ENCODE data around the gene AP5S1.

The AP5S1 gene, protein sequence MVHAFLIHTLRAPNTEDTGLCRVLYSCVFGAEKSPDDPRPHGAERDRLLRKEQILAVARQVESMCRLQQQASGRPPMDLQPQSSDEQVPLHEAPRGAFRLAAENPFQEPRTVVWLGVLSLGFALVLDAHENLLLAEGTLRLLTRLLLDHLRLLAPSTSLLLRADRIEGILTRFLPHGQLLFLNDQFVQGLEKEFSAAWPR

DNA sequence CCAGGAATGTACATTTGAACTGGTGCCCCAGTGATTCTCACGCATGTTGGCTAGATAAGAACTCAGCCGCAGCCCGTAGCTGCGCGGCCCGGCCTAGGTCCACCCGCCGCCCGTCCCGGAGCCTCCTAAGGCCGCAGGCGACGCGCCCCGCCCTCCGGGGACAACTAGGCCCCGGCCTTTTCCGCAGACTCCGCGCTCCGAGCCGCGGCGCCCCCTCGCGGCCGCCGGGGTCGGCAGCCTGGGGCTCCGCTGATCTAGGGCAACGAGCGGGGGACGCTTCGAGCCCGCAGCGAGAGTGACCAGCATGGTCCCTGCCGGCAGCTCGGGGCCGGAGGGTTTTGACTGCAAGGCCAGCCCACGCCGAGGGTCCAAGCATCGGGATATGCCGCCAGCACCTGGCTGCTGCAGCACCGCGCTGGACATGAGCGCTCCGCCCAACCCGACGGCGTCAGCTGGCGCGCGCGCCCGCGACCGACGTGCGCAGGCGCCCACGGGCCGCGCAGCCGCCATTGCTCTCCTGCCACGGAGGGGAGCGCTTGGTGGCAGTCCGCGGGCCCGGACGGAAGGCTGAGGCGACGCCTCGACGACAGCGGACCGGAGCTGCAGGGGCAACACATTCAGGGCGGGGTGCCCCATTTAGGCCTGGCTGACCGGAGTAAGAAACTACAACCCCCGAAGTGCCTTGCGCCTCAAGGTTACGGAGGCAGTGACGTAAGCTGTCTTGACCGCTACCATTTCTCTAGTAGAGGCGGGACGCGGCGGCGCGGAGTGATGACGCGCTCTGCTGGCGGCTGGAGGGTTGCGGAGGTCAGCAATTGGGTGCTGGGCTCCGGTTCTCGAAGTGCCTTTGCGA, at the start of gene AP5S1:
Gene AP5S1, plus strand, starts transcription at position 500 of the 853 bp plus-strand sequence. CDS start 1,571 bp downstream, outside the sequence.
- Mint-ChIP-seq H3K4me3 (peak within 1 kb of the TSS; percentile 88), H3K36me3 (peaks cover 5% of the 10 kb centered on the region), H3K9me3 (no peaks in the 10 kb centered on the region), H3K27me3 (peaks cover 3% of the 10 kb centered on the region), H3K27ac (peak within 1 kb of the TSS; percentile 95), H3K4me1 (peaks cover 5% of the 10 kb centered on the region)
- peak; percentile 92 to 97 for DNase-seq (ENCODE audit: low spot score in 2 of 2)
- ATAC-seq (ENCODE audit: low read depth), result peak; percentile 82

DNA sequence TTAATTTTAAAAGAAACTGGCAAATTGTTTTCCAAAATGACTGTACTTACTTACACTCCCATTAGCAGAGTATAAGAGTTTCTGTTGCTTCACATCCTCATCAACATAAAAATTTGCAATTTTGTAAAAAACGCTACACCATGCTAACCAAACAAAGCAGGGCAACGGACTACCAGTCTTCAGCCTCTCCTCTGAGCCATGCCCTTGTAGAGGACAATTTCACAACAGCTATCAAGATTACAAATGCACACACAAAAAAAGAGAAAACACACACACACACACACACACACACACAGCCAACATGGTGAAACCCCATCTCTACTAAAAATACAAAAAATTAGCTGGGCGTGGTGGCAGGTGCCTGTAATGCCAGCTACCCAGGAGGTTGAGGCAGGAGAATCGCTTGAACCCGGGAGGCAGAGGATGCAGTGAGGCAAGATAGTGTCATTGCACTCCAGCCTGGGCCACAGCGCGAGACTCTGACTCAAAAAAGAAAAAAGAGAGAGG, 48.7 kb upstream of the AP5S1 start:
- H3K4me1 Mint-ChIP-seq, result peaks cover 8% of the 10 kb centered on the region
- no peaks in the 10 kb centered on the region for H3K36me3 Mint-ChIP-seq
- H3K27ac Mint-ChIP-seq, result no peak overlapping the region
- H3K27me3 Mint-ChIP-seq, result peaks cover 2% of the 10 kb centered on the region
- no peak overlapping the region for H3K4me3 Mint-ChIP-seq
- no peaks in the 10 kb centered on the region for H3K9me3 Mint-ChIP-seq
- no peak for ATAC-seq (ENCODE audit: low read depth)
- no peak for DNase-seq (ENCODE audit: low spot score in 2 of 2)

DNA sequence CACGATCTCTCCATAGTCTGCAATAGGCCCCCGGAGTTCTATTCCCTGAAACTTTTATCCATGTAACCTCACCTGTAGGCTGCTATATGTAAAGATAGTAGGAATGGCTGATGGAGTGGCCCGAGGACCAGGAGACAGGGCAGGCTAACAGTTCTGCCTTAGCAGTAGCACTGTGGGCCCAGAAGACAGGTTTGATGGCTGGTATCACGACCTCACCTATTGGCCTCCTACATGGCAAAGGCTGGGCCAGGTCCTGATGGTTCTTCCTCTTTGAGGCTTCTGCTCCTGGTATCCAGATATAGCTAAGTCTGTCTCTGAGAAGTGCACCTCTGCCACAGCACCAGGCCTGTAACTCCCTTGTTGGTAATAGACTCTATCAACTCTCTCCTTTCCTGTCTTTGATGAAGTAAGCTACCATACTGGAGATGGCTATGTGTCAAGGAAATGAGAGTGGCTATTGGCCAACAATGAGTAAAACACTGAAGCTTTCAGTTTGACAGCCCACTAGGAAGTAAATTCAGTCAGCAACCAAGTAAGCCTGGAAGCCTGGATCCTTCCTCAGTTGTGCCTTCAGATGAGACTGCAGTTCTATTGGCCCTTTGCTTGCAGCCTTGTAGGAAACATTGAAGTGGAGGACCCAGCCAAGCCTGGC, 44.8 kb upstream of the AP5S1 start:
- Mint-ChIP-seq H3K36me3 (no peaks in the 10 kb centered on the region), H3K4me3 (no peak overlapping the region), H3K4me1 (peaks cover 18% of the 10 kb centered on the region), H3K27me3 (peaks cover 10% of the 10 kb centered on the region), H3K27ac (no peak overlapping the region), H3K9me3 (no peaks in the 10 kb centered on the region)
- DNase-seq (ENCODE audit: low spot score in 2 of 2) (no peak), ATAC-seq (ENCODE audit: low read depth) (no peak)

DNA sequence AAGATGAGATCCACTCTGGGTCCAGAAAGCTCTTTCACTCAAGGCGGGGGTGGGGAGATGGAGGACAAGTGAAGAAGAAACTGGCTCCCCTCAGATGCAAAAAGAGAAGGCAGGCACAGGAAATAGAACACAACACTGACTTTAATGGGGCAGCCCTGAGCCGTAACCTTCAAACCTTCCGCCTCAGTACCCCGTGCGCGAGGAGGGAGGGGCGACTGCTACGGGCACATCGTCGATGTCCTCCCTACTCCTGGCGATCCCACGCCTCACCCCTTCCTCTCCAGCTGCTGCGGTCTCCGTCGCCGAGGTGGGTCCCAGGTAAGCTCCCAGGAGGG, 43.0 kb upstream of the AP5S1 start:
- DNase-seq (ENCODE audit: low spot score in 2 of 2), result no peak
- H3K4me3 Mint-ChIP-seq, result peak overlapping the region; percentile 91
- no peaks in the 10 kb centered on the region for H3K9me3 Mint-ChIP-seq
- H3K27me3 Mint-ChIP-seq, result peaks cover 8% of the 10 kb centered on the region
- H3K4me1 Mint-ChIP-seq, result peaks cover 30% of the 10 kb centered on the region
- ATAC-seq (ENCODE audit: low read depth), result peak; percentile 53
- no peaks in the 10 kb centered on the region for H3K36me3 Mint-ChIP-seq
- H3K27ac Mint-ChIP-seq, result no peak overlapping the region

DNA sequence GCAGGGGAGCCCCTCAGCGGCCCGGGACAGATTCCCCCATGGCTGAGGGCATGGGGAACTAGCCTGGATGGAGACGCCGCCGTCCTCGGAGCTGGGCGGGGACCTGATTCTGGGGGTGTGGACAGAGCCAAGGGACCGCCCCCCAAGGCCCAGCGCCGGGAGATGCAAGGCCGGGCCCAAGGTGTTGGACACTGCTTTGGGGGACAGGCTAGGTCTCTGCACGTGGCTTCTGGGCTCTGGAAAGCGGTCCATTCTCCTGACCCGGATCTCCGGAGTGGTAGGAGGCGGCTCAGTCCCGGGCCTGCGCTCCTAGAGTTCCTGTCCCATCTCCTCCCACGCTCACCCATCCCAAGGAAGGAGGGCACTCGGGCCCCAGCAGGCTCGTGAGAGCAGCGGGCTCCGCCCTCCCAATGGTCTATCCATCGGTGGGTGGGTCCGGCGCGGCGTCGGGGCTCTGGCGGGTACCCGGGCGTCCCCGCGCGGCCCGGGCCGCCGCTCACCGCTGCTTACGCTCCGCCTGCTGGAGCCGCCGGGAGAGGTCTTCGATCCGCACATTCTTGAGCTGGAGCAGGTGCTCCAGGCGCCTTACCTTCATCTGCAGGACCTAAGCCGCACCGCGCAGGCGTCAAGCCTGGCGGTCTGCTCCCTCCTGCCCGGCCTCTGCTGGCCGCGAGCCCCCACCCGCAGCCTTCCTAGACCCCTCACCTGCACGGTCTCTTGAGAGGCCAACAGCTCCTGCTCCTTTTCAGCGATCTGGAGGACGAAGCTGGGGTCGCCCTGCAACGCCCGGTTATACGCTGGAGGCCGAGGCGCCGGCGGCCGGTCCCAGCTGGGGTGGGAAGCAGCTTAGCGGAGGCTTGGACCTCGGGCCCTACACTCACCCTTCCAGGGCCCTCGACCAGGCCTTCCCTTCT, 42.4 kb upstream of the AP5S1 start:
- H3K4me1 Mint-ChIP-seq, result peaks cover 30% of the 10 kb centered on the region
- peaks cover 8% of the 10 kb centered on the region for H3K27me3 Mint-ChIP-seq
- no peak overlapping the region for H3K27ac Mint-ChIP-seq
- peak overlapping the region; percentile 91 for H3K4me3 Mint-ChIP-seq
- ATAC-seq (ENCODE audit: low read depth), result peak; percentile 62
- DNase-seq (ENCODE audit: low spot score in 2 of 2), result no peak
- no peaks in the 10 kb centered on the region for H3K9me3 Mint-ChIP-seq
- no peaks in the 10 kb centered on the region for H3K36me3 Mint-ChIP-seq

DNA sequence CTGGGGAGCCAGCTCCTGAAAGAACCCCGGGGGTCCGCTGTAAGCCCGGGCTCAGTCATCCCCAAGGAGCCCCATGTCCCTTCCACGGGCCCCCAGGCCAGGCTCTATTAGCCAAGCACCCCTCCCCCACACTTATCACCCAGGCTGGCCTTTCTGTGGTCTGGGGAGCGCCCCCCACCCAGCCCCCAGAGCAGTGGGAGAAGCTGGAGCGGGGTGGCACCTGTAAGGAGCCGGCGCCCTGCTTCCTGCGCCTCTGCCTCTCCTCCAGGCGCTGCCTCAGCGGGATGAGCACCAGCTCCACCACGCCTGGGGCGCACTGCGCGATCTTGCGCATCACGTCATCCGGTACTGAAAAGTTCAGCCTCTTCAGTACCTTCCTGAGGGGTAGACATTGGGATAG, 41.4 kb upstream of the AP5S1 start:
- DNase-seq (ENCODE audit: low spot score in 2 of 2), result no peak
- peak overlapping the region; percentile 91 for H3K4me3 Mint-ChIP-seq
- H3K27me3 Mint-ChIP-seq, result peaks cover 8% of the 10 kb centered on the region
- H3K36me3 Mint-ChIP-seq, result no peaks in the 10 kb centered on the region
- H3K27ac Mint-ChIP-seq, result no peak overlapping the region
- peaks cover 34% of the 10 kb centered on the region for H3K4me1 Mint-ChIP-seq
- ATAC-seq (ENCODE audit: low read depth), result no peak
- no peaks in the 10 kb centered on the region for H3K9me3 Mint-ChIP-seq

DNA sequence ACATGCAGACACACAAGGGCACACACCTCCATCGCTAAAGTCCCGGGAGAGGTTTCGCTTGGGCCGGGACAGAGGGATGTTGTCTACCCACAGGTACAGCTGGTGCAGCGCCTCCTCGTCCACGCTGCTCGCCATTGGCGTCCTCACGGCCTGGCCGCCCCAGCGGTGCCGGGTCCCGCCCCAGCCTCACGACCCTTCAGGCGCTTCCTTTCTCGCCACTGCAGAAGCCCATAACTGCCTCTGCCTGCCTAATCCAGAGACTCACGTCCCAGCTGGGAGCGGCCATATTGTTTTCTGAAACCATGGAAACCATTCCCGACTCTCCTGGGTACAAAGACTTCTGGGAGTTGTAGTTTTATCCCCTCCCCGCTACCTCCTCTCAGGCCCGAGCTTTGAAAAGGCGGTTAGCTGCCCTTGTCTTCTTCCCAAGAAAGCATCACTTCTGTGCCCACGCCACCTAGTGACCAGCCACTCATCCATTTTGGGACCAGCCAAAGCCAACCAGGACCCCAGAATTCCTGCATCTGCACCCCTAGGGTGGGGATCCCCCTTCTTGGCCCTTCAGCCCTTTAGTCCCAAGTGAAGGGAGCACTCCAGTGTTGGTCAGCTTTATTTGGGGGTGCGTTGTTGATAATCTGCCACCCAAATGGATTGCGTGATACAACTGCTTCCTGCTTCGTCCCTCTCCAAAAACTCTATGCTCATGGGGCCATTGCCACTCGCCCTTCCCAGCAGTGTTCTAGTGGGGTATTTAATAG, 39.0 kb upstream of the AP5S1 start, which contains the start of gene SPEF1:
Gene SPEF1, minus strand, starts transcription at position 296 of the 758 bp plus-strand sequence. Its CDS starts 161 bp downstream, at position 135.
- Mint-ChIP-seq H3K4me3 (peak within 1 kb of the TSS; percentile 83), H3K36me3 (peaks cover 4% of the 10 kb centered on the region), H3K4me1 (peaks cover 43% of the 10 kb centered on the region), H3K27me3 (peaks cover 8% of the 10 kb centered on the region), H3K9me3 (no peaks in the 10 kb centered on the region), H3K27ac (peak within 1 kb of the TSS; percentile 78)
- DNase-seq (ENCODE audit: low spot score in 2 of 2) (peak in 1 of 2 donors; percentile 41), ATAC-seq (ENCODE audit: low read depth) (peak; percentile 71)

DNA sequence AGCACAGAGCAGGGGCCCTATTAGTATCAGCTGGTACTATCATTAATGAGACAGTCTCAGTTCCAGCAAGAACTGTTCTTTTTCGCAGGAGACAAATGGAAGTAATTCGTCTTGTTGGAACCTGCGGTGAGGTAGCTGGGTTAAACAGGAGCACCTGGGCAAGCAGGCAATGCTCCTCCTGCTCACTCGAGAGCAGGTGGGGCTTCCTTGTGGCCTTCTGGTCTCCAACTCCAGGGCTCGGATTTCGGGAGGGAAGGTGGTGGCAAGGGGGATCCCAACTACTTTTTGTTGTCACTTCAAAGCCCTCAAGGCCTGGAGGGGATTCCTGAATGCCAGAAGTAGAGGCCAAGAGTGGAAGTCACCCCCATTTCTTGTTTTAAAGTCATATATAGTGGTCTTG, 37.8 kb upstream of the AP5S1 start:
- no peak overlapping the region for H3K4me3 Mint-ChIP-seq
- ATAC-seq (ENCODE audit: low read depth) (no peak), DNase-seq (ENCODE audit: low spot score in 2 of 2) (no peak)
- no peak overlapping the region for H3K27ac Mint-ChIP-seq
- H3K4me1 Mint-ChIP-seq, result peaks cover 37% of the 10 kb centered on the region
- peaks cover 4% of the 10 kb centered on the region for H3K36me3 Mint-ChIP-seq
- H3K27me3 Mint-ChIP-seq, result peaks cover 8% of the 10 kb centered on the region
- no peaks in the 10 kb centered on the region for H3K9me3 Mint-ChIP-seq

DNA sequence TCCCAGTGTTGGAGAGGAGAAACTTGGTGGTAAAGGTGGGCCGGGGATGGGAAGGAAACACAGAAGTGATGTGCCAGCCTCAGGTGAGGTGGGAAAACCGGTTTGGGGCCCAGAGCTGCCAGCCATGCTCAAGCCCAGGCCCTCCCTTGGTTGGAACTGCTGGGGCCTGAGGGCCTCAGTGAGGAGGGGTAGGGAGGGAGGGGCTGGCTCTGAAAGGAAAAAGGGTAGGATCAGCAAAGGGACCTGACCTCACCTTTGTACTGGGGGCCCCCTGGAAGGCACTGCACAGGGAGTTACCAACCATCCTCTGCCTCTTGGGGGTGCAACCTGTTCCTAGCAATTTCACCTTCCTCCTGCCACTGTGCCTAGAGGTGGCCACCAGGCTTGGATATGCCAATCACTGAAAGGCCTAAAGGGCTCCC, 37.3 kb upstream of the AP5S1 start:
- peaks cover 38% of the 10 kb centered on the region for H3K4me1 Mint-ChIP-seq

DNA sequence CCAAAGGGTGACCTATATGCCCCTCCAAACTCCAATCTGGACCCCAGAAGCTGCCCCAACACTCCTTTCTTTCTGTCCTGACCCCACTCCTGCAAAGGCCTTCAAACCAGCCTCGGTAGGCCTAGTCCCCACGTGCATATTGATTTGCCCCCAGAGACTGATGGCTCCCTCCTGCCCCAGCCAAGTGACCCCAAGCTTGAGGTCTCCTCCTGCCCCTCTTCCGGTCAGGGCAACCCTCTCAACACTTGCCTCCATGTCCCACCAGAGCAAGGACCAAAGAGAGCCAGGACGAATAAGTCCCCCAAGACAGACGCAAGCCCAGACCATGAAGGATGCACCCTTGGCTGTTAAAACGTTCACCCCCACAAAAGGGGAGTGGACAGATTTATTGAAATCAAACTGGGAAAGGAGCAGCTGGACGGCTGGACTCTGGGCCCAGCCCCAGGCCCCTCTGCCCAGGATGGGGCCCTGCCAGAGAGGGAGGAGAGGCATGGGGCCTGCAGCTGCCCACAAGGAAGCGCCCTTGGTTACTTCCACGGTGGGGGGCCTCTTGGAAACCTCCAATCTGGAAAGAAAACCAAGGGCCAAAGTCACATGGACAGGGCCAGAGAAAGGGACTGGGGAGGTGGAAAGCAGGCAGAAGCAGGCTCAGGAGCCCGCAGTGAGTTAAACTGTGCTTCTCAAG, 36.7 kb upstream of the AP5S1 start:
- Mint-ChIP-seq H3K36me3 (peaks cover 4% of the 10 kb centered on the region), H3K27ac (peak overlapping the region; percentile 51), H3K4me3 (no peak overlapping the region), H3K27me3 (peaks cover 6% of the 10 kb centered on the region), H3K4me1 (peaks cover 36% of the 10 kb centered on the region), H3K9me3 (no peaks in the 10 kb centered on the region)
- DNase-seq (ENCODE audit: low spot score in 2 of 2) (no peak), ATAC-seq (ENCODE audit: low read depth) (no peak)

More for the DNA sequence above, 37.3 kb upstream of the AP5S1 start:
- H3K27me3 Mint-ChIP-seq, result peaks cover 8% of the 10 kb centered on the region
- DNase-seq (ENCODE audit: low spot score in 2 of 2) (no peak), ATAC-seq (ENCODE audit: low read depth) (no peak)
- H3K27ac Mint-ChIP-seq, result no peak overlapping the region
- peaks cover 4% of the 10 kb centered on the region for H3K36me3 Mint-ChIP-seq
- no peaks in the 10 kb centered on the region for H3K9me3 Mint-ChIP-seq
- no peak overlapping the region for H3K4me3 Mint-ChIP-seq

DNA sequence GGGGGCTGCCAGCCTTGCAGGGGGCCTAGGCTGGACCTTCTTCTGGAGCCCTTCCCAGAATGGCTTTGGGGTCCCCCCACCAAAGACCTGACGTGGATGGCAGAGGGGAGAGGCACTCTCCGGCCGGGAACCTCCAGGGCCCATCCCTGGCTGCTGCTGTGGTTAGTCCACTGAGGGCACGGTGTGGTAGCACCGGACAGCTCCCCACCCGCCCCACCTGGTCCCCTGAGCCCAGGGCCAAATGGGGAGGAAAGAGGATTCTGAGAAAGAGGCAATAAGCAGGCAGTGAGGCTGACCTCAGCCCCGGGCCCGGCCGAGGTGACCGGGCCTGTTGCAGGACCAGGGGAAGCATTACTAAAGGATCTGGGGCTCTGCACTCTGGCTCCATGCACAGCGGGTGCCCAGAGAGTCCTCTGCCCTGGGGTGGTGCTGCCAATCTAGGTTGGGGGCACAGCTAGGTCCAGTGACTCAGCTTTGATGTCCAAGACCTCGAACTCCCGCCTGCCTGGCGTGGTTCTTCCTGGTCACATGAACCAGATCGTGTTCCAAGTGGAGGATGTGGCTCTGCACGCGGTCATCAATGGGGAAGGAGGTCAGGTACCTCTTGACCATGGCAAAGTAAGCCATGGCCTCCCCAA, 36.0 kb upstream of the AP5S1 start:
- peaks cover 4% of the 10 kb centered on the region for H3K36me3 Mint-ChIP-seq
- ATAC-seq (ENCODE audit: low read depth), result no peak
- H3K4me1 Mint-ChIP-seq, result peaks cover 41% of the 10 kb centered on the region
- DNase-seq (ENCODE audit: low spot score in 2 of 2), result no peak
- peak overlapping the region; percentile 52 for H3K4me3 Mint-ChIP-seq
- peak overlapping the region; percentile 51 for H3K27ac Mint-ChIP-seq
- no peaks in the 10 kb centered on the region for H3K9me3 Mint-ChIP-seq
- H3K27me3 Mint-ChIP-seq, result peaks cover 4% of the 10 kb centered on the region

DNA sequence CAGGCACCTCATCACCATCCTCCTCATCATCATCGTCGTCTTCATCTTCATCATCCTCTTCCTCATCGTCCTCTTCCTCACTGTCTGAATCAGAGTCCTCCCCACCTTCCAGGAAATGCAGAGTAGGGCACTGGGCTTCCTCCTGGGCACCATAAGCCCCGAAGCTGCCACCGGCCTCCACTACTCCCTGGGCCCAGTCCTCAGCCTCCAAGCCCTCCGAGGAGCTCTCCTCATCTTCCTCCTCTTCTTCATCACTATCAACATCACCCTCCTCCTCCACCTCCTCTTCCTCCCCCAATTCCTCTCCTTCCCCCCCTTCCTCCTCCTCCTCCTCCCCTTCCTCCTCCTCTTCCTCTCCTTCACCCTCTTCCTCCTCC, 35.5 kb upstream of the AP5S1 start:
- Mint-ChIP-seq H3K36me3 (peaks cover 4% of the 10 kb centered on the region), H3K4me1 (peaks cover 37% of the 10 kb centered on the region), H3K4me3 (peak overlapping the region; percentile 52), H3K27ac (no peak overlapping the region), H3K27me3 (no peaks in the 10 kb centered on the region), H3K9me3 (no peaks in the 10 kb centered on the region)
- ATAC-seq (ENCODE audit: low read depth), result no peak
- DNase-seq (ENCODE audit: low spot score in 2 of 2), result no peak

All from memory B cell (primary cell).